Activated CD8-positive, alpha-beta memory T cell treated with anti-CD3 and anti-CD28 coated beads, Interleukin-2, amount 50 U/mL, for 4 hours (primary cell): Measurements from ENCODE around the gene SIGLEC15.
"Not testable (repeated sequence)": the region's sequence is repeated elsewhere in the genome, so short reads cannot be mapped to it uniquely, and the experiment has no call there.

Experiments used
- DNase-seq: peaks from one replicate; pipeline ENCODE4 v3.0.0-alpha.2; 2020

The SIGLEC15 gene

GRCh38 chr18:45847119-45847518, 21.6 kb downstream of the SIGLEC15 start:
- DNase-seq, result no peak

DNA sequence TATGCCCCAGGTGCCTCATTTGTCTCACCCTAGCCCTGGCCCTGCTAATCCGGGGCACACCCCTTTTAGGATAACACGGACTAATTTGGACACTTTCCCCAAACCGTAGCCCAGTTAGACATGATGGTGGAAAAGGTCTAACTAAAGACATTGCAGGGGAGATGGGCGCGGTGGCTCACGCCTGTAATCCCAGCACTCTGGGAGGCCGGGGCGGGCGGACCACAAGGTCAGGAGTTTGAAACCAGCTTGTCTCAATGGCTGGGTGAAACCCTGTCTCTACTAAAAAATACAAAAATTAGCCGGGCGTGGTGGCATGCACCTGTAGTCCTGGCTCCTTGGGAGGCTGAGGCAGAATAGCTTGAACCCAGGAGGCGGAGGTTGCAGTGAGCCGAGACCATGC, 23.2 kb downstream of the SIGLEC15 start:
- not testable (repeated sequence) for DNase-seq

DNA sequence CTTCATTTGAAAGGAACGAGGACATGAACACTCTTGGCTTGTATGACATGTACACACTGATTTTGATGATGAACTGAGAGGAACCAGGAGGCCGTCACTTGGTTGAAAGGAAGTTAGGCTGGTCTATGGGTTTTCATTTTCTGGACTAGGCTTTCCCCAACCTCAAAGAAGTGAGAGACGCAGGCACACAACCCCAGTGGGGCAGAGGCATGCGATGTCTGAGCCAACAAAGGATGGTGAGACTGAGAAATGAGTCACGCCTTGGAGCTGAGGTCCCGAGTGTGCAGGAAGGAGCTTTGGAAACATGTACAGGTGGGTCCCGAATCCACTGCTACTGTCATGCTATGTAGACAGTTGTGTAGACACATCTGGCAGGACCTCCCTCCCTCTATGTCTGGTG, 24.1 kb downstream of the SIGLEC15 start:
- no peak for DNase-seq

DNA sequence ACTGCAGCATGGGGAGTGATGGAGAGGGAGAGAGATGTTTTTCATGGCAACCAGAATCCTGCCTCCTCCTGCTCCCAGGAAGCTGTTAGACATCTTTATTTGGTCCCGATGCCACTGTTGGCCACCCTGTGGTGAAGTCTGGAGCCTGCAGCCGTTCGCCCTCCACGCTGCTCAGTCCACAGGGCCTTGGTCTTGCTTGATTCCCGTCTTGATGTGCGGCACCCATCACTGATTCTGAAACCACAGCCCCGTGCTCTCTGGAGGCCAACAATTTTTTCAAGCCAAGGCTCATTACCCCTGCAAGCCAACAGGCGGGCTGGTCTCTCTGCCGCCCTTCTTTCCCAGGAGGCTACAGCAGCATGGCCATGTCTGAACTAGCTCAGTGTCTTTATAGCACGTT, 24.5 kb downstream of the SIGLEC15 start:
- DNase-seq, result no peak

DNA sequence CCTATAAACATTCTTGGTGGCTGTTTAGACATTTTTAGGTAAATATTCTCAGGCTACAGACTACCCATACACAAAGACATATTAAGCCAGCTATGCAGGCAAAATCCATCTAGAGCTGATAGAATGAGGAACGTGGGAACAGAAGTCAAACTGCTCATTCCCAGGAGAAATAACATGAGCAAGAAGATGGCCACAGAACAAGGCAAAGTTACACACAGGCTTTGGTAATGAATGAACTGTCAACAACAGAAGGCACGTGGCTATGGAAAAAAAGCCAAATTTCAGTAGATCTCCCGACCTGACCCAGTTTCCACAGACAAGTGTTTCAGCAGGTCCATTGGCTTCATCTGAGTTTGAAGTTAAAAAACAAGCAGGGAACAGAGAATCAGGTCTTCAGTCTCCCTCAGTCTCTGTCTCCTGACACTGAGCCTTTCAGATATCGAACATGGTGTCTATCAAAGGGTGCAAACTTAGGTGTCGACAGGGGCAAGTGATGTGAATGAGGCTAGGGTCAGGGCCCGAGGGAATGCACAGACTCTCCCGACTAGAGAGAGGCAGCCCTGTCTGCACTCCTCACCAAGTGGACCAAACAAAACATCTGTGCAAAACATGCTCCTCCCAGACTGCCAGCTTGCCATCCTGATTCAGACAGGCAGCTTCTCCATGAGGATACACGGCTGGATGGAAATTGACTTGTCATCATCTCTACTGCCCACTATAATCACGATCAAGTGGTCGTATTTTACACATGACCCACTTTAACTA, 25.9 kb downstream of the SIGLEC15 start:
- no peak for DNase-seq

GRCh38 chr18:45852631-45853030, 27.2 kb downstream of the SIGLEC15 start:
- no peak for DNase-seq

DNA sequence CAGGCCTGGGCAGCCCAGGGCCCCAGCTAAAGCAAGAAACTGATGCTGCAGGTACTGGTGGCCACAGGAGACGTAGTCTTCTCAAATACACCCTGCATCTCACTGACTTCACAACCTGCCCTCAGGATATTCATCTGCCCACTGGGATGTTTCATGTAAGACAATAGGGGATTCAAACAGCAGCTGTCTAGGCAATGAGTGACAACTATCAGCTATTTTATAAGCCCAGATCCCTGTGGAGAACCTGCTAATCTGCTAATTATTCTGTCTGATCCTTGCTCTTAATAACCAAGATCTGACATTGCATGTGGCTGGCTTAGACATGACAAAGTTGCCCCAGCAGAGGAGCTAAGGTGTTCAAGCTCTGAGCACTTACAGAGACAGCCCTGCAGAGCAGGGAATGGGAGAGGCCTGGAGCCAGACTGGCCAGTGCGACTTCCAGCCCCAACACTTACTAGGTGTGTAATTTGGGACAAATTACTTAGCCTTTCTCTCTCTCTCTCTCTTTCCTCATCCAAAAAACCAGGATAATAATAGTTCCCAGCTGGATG, 28.6 kb downstream of the SIGLEC15 start:
- no peak for DNase-seq

DNA sequence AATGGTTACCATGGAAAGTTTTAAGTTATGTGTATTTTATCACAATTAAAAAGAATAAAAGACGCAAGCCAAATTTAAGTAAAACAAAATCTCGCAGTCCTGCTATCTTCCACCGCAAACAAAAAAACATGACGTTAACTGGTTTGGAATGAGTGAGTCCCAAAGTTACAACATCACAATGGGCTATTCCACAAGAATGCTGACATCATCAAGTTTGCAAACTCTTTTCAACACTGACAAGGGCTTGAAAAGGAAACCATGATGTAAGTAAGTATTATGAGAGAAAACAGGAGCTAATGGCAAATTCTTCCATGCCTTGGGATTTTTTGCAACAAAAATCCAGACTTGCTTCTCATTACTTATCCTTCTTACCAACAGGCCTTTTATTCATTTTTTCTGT, 31.1 kb downstream of the SIGLEC15 start:
- DNase-seq, result no peak

DNA sequence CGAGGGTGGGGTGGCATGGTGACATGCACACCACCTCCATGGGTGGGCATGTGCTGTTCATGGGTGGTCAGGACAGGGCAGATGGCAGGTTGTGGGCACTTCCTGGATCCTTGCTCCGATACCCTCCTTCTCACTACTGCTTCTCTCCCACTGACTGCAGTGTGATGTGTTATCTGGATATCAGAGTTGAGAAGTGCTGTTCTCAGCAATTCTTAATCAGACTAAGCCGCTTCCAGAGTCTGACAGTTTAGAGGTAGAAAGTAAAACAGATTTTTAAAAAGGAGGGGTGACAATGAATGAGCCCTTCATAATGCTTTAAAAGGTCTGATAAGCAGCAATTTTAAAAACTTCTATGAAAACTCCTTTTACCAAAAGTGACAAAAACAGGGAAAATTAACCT, 33.9 kb downstream of the SIGLEC15 start:
- no peak for DNase-seq

DNA sequence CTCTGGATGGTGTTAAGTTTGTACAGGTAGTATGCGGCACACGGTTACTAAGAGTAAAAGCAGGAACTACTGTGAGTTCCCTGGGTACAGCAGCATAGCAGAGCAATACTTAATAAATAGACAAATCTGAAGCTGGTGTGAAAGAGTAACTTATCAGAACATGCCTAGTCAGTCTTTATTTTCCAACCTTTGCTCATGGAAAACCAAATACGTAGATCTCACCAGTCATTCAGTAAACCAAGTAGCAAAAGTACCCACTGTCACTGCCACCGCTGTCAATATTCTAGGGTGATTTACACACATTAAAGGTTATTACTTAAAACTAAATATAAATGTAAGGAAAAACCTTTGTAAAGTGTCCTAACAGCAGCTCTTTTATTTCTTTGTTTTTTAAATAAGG, 35.0 kb downstream of the SIGLEC15 start:
- no peak for DNase-seq

GRCh38 chr18:45860971-45861370, 35.5 kb downstream of the SIGLEC15 start:
- DNase-seq, result no peak

GRCh38 chr18:45861926-45862325, 36.5 kb downstream of the SIGLEC15 start:
- no peak for DNase-seq

GRCh38 chr18:45863469-45863868, 38.0 kb downstream of the SIGLEC15 start:
- DNase-seq, result no peak

GRCh38 chr18:45864081-45864480, 38.6 kb downstream of the SIGLEC15 start:
- DNase-seq, result no peak

DNA sequence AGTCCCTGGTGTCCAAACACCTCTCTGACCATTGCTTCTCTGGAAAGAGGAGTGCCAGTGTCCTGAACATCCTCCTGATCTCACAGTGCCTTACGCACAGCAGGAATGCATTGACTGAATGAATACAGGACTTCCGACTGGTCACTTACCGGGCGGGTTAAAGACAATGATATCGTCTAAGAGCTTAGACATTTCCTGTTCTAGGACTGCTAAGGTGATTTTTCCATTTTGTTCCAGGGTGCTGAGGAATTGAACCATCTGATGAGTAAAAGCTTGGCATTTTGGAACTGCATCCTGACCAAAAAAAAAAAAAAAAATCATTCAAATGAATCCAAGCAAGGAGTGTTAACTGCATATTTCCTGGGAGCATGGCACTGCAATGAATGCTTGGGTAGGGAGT, 40.0 kb downstream of the SIGLEC15 start:
- no peak for DNase-seq

DNA sequence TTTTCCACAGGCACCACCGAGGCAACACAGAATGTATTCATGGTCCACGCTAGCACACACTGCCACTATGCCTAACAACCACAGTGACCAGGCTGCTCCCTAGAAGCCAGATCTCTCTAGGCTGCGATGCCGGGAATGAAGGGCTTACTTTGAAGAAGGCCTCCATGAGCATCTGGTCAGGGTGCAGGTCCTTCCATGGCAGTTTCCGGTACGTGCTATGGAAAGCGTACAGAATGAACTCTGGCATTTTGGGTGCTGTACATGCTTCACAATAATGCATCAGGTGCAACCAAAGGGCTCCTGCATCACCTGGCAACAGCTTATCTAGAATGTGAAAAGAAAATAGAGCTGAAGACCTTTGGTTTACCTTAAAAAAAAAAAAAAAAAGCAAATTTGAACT, 44.9 kb downstream of the SIGLEC15 start:
- DNase-seq, result no peak

GRCh38 chr18:45871431-45872084, 46.1 kb downstream of the SIGLEC15 start:
- no peak for DNase-seq

DNA sequence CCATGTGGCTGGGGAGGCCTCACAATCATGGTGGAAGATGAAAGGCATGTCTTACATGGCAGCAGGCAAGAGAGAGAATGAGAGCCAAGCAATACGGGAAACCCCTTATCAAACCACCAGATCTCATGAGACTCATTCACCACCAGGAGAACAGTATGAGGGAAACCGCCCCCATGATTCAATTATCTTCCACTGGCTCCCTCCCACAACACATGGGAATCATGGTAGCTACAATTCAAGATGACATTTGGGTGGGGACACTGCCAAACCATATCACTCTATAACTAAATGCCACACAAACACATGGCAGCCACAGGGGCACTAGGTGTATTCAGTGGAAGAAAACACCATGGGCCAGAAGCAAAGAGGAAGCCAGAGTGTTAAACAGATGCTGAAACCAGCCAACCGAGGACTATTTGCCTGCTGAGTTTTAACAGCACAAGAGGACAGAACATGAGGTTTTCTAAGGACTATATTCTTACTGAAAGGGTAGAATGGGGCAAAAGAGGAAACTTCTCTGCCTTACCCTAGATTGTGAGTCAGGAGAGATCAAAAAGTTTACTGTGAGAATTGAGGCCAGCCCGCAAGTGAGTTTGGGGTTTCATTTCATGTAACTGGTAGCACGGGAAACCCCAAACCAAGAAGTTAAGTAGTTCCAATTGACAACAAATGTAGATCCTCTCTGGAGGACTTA, 49.2 kb downstream of the SIGLEC15 start:
- peak; percentile 45 for DNase-seq

GRCh38 chr18:45876161-45876560, 50.7 kb downstream of the SIGLEC15 start:
- no peak for DNase-seq

DNA sequence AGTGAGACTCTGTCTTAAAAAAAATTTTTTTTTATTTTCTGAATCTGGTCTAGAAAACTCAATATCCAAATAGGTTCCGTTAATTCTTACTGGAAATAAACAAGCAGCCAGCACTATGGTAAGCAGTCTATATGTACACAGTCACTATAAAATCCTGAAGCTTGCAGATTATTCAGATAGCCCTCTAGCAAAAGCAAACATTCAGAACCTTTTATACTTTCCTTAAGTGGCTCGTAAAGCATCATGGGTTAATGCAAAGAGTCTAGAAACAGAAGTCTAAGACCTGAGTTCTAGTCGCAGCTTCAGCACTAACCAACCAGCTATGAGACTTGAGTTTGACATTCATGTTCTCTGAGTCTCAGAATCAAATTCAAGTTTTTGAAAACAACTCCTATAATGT, 51.9 kb downstream of the SIGLEC15 start:
- no peak for DNase-seq

- DNase-seq, result peak; percentile 77
These were observed 54.5 kb downstream of the SIGLEC15 start for GRCh38 chr18:45879681-45880655.

DNA sequence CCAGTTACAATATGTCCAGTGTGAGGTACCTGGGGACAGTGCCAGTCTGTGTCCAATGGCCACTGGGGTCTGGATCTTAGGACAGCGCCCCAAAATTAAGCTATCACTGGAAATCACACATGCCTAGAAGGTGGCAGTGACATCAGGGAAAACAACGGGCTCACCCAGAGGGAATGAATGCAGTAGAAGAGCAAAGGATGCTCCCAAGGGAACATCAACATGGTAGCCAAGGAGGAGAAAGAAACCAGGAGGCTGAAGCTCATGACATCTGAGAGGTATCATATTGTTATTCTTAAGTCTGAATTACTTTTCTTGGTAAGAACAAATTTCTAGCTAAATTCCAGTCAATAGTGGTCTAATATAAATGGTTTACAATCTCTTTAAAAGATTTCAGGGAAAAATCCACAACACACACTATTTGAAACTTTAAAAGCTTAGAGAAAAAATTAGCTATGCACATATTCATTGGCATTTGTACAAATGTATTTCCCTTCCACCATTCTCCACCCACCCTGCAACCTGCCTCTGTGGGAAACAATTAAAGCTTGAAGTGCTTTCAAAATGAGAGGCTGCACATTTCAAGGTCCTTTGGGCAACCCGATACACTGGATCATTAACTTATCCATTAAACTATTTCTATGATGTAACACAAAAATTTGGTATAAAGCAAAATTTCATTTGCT, 55.5 kb downstream of the SIGLEC15 start:
- DNase-seq, result no peak
